HFF-Myc (cell line): ENCODE data around the gene EGFL7.

ENCODE experiments used
- DNase-seq: peaks from one replicate; pipeline ENCODE4 v3.0.0-alpha.2; 2011; ENCODE audit warnings: low read depth; ENCODE audit errors: extremely low read depth
- H3K4me3 ChIP-seq: replicated peaks from 2 replicates; pipeline ENCODE4 v1.5.1; 2011; ENCODE audit warnings: low read depth, mild to moderate bottlenecking, control low read depth, low read length
- CTCF ChIP-seq: IDR thresholded peaks from 2 replicates; pipeline ENCODE4 v1.5.1; 2012; ENCODE audit warnings: mild to moderate bottlenecking, low read depth, low read length, control low read depth; ENCODE audit errors: missing control alignments

EGFL7 gene

GRCh38 chr9:136645903-136646754 lies 16.6 kb upstream of the EGFL7 start:
- TF ChIP-seq CTCF: no peak
- H3K4me3 ChIP-seq: no peak overlapping the region
- DNase-seq: no peak

- no peak for TF ChIP-seq CTCF
- H3K4me3 ChIP-seq: no peak overlapping the region
- no peak for DNase-seq
These were observed 15.6 kb upstream of the EGFL7 start for GRCh38 chr9:136646827-136647711.

GRCh38 chr9:136648751-136649150 lies 14.0 kb upstream of the EGFL7 start:
- DNase-seq: no peak
- no peak for TF ChIP-seq CTCF

GRCh38 chr9:136650021-136650420 lies 12.7 kb upstream of the EGFL7 start:
- H3K4me3 ChIP-seq: no peak overlapping the region
- no peak for TF ChIP-seq CTCF
- DNase-seq: no peak

More at GRCh38 chr9:136648751-136649150, 14.0 kb upstream of the EGFL7 start:
- H3K4me3 ChIP-seq: no peak overlapping the region

GRCh38 chr9:136650648-136651047 lies 12.1 kb upstream of the EGFL7 start:
- no peak for TF ChIP-seq CTCF
- DNase-seq: no peak
- no peak overlapping the region for H3K4me3 ChIP-seq

GRCh38 chr9:136651860-136652259 lies 10.9 kb upstream of the EGFL7 start:
- DNase-seq: no peak
- no peak overlapping the region for H3K4me3 ChIP-seq
- TF ChIP-seq CTCF: no peak
